ENCODE results near the gene ELMO1.

GRCh38 chr7:36840904-36841303 is 607.8 kb downstream of the ELMO1 start:
- TF ChIP-seq CTCF (IDR thresholded peaks at IDR 0.05), result no peak
- TF ChIP-seq POLR2A (IDR thresholded peaks at IDR 0.05; ENCODE audit: low read depth), result no peak
- TF ChIP-seq POLR2AphosphoS5 (IDR thresholded peaks at IDR 0.05), result no peak
- TF ChIP-seq EP300 (IDR thresholded peaks at IDR 0.05), result no peak
